Lower lobe of right lung (tissue), 2 donors: Measurements from ENCODE around the gene RBMS1. TPM values are rescaled to one million over a fixed set of nuclear protein-coding genes. Genes with fewer than 3 reads are reported as not detected.
A peak's percentile ranks its signal among the peaks of the same experiment; 100 is the strongest.

ENCODE experiments used
- ATAC-seq, 2 donors: fragments of 200-7000 bp; cut with Tn5 transposase; one replicate each; pipeline ENCODE4 v1.9.1; 2020 to 2022; ENCODE audit warnings: mild to moderate bottlenecking in 2 of 2, moderate library complexity in 2 of 2
- DNase-seq: peaks from one replicate; pipeline ENCODE4 v3.0.0-alpha.2; 2020
- H3K27ac ChIP-seq: fragments of 200-600 bp; one replicate; pipeline ENCODE4 v1.8.0; 2022
- H3K27me3 ChIP-seq: fragments of 200-600 bp; one replicate; pipeline ENCODE4 v1.8.0; 2022; ENCODE audit warnings: low read depth
- H3K36me3 ChIP-seq: fragments of 200-600 bp; one replicate; pipeline ENCODE4 v1.8.0; 2022; ENCODE audit warnings: mild to moderate bottlenecking
- H3K4me1 ChIP-seq: fragments of 200-600 bp; one replicate; pipeline ENCODE4 v1.8.0; 2022
- H3K4me3 ChIP-seq: fragments of 200-600 bp; one replicate; pipeline ENCODE4 v1.8.0; 2022; ENCODE audit warnings: mild to moderate bottlenecking
- H3K9me3 ChIP-seq: fragments of 200-600 bp; one replicate; pipeline ENCODE4 v1.8.0; 2022
- intact Hi-C: fragments of 100-400 bp; cut with DNase I; formaldehyde crosslinking; loops from one replicate; pipeline ENCODE4 v1.11.0; 2022
- total RNA-seq: library from RNA; stranded (reverse); fragmentation: NEBNext Ultra II Directional; extraction: Animal tissue kit (Norgen Biotek cat#: 25700); gene quantifications from one replicate; pipeline ENCODE4 v1.2.1, GENCODE V29; 2021
- TF ChIP-seq, protein P1 (sequence below): fragments of 200-600 bp; IDR thresholded peaks from one replicate; pipeline ENCODE4 v1.8.0; 2022; ENCODE audit warnings: antibody characterized with exemption, mild to moderate bottlenecking
- donor health status: DM: no; HTN: yes; CAD: no; lungs with severe emphysema.

RBMS1 gene
- total RNA-seq, 1 donor from 2014 or later: 95.3 TPM

DNA sequence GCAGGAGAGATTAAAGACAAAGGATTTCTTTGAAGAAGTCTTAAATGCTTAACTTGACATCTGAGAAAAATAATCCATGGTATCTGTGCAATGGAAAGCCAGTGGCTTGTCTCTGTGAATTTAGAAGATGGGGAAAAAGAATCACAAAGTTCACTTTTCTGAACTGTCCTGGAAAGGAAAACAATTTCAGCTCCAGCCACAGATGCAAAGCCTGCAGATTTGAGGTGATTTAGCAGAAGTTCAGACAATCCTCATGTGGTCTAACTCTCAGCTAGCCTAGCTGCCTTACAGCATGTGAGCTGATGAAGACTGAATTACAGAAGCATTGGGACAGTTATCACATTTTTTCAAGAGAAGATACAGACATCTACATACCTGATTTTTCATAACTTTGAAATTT is 166.8 kb downstream of the RBMS1 start:
- H3K27me3 ChIP-seq: no peaks in the 10 kb centered on the region
- intact Hi-C loops: no loop called here
- TF ChIP-seq, protein P1, sequence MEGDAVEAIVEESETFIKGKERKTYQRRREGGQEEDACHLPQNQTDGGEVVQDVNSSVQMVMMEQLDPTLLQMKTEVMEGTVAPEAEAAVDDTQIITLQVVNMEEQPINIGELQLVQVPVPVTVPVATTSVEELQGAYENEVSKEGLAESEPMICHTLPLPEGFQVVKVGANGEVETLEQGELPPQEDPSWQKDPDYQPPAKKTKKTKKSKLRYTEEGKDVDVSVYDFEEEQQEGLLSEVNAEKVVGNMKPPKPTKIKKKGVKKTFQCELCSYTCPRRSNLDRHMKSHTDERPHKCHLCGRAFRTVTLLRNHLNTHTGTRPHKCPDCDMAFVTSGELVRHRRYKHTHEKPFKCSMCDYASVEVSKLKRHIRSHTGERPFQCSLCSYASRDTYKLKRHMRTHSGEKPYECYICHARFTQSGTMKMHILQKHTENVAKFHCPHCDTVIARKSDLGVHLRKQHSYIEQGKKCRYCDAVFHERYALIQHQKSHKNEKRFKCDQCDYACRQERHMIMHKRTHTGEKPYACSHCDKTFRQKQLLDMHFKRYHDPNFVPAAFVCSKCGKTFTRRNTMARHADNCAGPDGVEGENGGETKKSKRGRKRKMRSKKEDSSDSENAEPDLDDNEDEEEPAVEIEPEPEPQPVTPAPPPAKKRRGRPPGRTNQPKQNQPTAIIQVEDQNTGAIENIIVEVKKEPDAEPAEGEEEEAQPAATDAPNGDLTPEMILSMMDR: no peak
- ATAC-seq: no peak
- no peak overlapping the region for H3K4me3 ChIP-seq
- H3K9me3 ChIP-seq: no peaks in the 10 kb centered on the region
- no peak for DNase-seq
- no peak overlapping the region for H3K27ac ChIP-seq
- H3K4me1 ChIP-seq: peaks cover 90% of the 10 kb centered on the region
- H3K36me3 ChIP-seq: no peaks in the 10 kb centered on the region

- intact Hi-C loops: no loop called here
- Histone ChIP-seq H3K4me1 (peaks cover 90% of the 10 kb centered on the region), H3K36me3 (no peaks in the 10 kb centered on the region), H3K27ac (no peak overlapping the region), H3K4me3 (no peak overlapping the region), H3K27me3 (no peaks in the 10 kb centered on the region), H3K9me3 (no peaks in the 10 kb centered on the region)
- ATAC-seq: no peak
- TF ChIP-seq, protein P1: no peak
- no peak for DNase-seq
These were observed 168.2 kb downstream of the RBMS1 start for GRCh38 chr2:160325418-160325817.

- Histone ChIP-seq H3K27ac (no peak overlapping the region), H3K4me1 (peaks cover 91% of the 10 kb centered on the region), H3K36me3 (no peaks in the 10 kb centered on the region), H3K27me3 (no peaks in the 10 kb centered on the region), H3K4me3 (no peak overlapping the region), H3K9me3 (no peaks in the 10 kb centered on the region)
- DNase-seq: no peak
- no peak for ATAC-seq
- intact Hi-C loops: no loop called here
- TF ChIP-seq, protein P1: no peak
These were observed 168.7 kb downstream of the RBMS1 start for GRCh38 chr2:160324917-160325316.

- H3K27ac ChIP-seq: no peak overlapping the region
- intact Hi-C loops: no loop called here
- no peaks in the 10 kb centered on the region for H3K27me3 ChIP-seq
- H3K36me3 ChIP-seq: no peaks in the 10 kb centered on the region
- peak; percentile 57 to 63 for ATAC-seq
- H3K4me1 ChIP-seq: peaks cover 85% of the 10 kb centered on the region
- TF ChIP-seq, protein P1: peak; percentile 76
- H3K9me3 ChIP-seq: no peaks in the 10 kb centered on the region
- peak; percentile 61 for DNase-seq
- no peak overlapping the region for H3K4me3 ChIP-seq
These were observed 169.3 kb downstream of the RBMS1 start for GRCh38 chr2:160324161-160324800.

DNA sequence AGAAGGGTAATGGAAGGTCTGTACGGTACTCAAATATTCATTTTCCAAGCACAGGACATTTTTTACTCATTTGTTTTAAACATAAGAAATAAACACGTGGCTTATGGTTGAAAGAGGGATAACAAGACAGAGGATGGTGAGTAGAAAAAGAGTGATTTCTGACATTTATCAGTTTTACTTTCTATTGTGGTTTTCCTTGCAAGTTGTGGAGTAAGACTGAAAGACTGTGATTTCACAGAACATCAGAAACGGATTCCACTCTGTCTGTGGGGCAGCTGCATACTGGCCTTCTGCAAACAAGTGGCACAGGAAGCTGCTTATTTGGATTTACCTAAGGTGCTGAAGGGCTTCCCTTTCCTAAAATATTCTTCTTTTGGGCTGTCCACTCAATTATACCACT is 171.3 kb downstream of the RBMS1 start:
- Histone ChIP-seq H3K4me3 (no peak overlapping the region), H3K4me1 (peaks cover 78% of the 10 kb centered on the region), H3K27me3 (no peaks in the 10 kb centered on the region), H3K36me3 (no peaks in the 10 kb centered on the region), H3K27ac (no peak overlapping the region), H3K9me3 (no peaks in the 10 kb centered on the region)
- intact Hi-C loops: no loop called here
- no peak for ATAC-seq
- TF ChIP-seq, protein P1: no peak
- DNase-seq: no peak
